ENCODE data around the gene RBKS.

RBKS gene

DNA sequence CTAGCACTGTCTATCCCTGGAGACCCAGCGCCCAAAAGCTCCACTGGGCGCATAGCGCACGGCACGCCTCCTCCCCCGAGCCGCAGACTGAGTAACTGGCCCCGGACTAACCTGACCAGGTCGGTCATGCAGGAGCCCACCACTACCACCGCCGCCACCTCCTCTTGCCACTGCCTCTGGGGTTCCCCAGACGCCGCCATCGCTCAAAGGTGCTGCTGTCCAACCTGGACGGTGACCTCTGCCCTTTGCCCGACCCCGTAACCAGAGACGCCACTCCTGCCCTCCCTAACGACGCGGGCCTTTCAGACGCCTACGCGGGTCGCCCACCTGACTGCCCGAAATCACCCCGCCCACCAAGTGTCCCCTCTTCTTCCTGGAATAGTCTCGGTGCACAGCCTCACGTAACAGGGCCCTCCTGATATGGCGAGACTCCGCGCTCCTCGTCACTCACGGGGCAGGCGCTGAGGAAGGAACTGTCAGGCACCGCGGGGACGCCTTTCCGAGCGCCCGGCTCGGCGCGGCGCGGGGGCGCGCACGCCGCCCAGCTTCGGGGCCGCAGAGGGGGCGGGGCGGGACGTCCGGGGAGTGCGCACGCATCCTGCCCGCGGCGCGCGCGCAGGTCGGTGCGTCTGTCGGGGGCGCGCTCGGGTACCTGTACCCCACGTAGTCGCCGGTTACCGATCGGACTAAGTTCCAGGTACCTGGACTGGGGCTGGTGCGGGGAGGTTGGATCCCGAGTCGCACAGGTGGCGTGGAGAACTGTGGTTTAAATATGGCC lies at the start of gene RBKS, which contains the start of gene BABAM2:
TSS of gene RBKS (minus strand) at position 242 of the 778 bp plus-strand sequence. CDS start at position 200, 42 bp downstream.
TSS of gene BABAM2 (plus strand) at position 584 of the 778 bp plus-strand sequence. CDS start 3,828 bp downstream, outside the sequence.
- ChIA-PET CTCF (interaction anchor here (0.8 kb wide), 1 partner anchor 506 kb away, joined by 3 read pairs; no protein-coding TSS in a partner anchor), POLR2A (interaction anchor here (0.6 to 2.0 kb wide), 4 partner anchors 8 to 92 kb away, joined by 3 to 5 read pairs (median 4); no protein-coding TSS in a partner anchor)
- Histone ChIP-seq H3K4me3 (ENCODE audit: low read depth, low read length) (peak within 1 kb of the TSS; percentile 92), H3K36me3 (ENCODE audit: control insufficient read depth in 2 of 2, insufficient read depth in 1 of 2, low read length in 2 of 2) (peaks cover 0 to 10% of the 10 kb centered on the region in 2 experiments; a peak in 1 of 3 replicates), H3K9me3 (ENCODE audit: control insufficient read depth, insufficient read depth, low read depth, low read length) (no peaks in the 10 kb centered on the region), H3K27ac (ENCODE audit: extremely low read depth, low read depth, low read length) (peak within 1 kb of the TSS; percentile 84), H3K4me1 (ENCODE audit: control insufficient read depth, insufficient read depth, low read length) (peaks cover 8% of the 10 kb centered on the region; the same call in 1 of the 2 replicates)
- TF ChIP-seq RBAK (tag by site-specific recombination; IDR thresholded peaks at IDR 0.05) (no peak), YY2 (tag by site-specific recombination; IDR thresholded peaks at IDR 0.05) (no peak), ZNF777 (tag by site-specific recombination; IDR thresholded peaks at IDR 0.05; ENCODE audit: borderline replicate concordance) (peak; percentile 81; the same call in 1 of the 2 replicates), ZNF596 (tag by site-specific recombination; IDR thresholded peaks at IDR 0.05) (no peak), ZNF600 (tag by site-specific recombination; IDR thresholded peaks at IDR 0.05) (0 out of 2 replicates have a peak, but pooled peaks have one; percentile 69), ZNF302 (tag by site-specific recombination; IDR thresholded peaks at IDR 0.05; ENCODE audit: low read depth) (no peak), ZNF792 (tag by site-specific recombination; IDR thresholded peaks at IDR 0.05) (no peak), ZNF155 (tag by site-specific recombination; IDR thresholded peaks at IDR 0.05) (no peak), CTCF (tag by site-specific recombination; IDR thresholded peaks at IDR 0.05) (no peak; the same call in 1 of the 2 replicates), ZNF292 (tag by site-specific recombination; IDR thresholded peaks at IDR 0.05; ENCODE audit: borderline replicate concordance, low read depth) (no peak), ZBTB44 (tag by site-specific recombination; IDR thresholded peaks at IDR 0.05) (no peak), ZFP3 (tag by site-specific recombination; IDR thresholded peaks at IDR 0.05; ENCODE audit: low read depth) (no peak), HOXD13 (CRISPR knock-in tag; IDR thresholded peaks at IDR 0.05; ENCODE audit: borderline replicate concordance) (no peak), ZSCAN23 (tag by site-specific recombination; IDR thresholded peaks at IDR 0.05) (no peak), ZNF843 (tag by site-specific recombination; IDR thresholded peaks at IDR 0.05) (no peak), ZNF138 (tag by site-specific recombination; IDR thresholded peaks at IDR 0.05; ENCODE audit: borderline replicate concordance) (no peak; the same call in 1 of the 2 replicates), BCL11A (tag by site-specific recombination; IDR thresholded peaks at IDR 0.05; ENCODE audit: low read depth) (peak; percentile 100), KLF7 (tag by site-specific recombination; IDR thresholded peaks at IDR 0.05; ENCODE audit: borderline replicate concordance) (no peak), ZNF24 (tag by site-specific recombination; IDR thresholded peaks at IDR 0.05) (peak; percentile 42; the same call in 1 of the 2 replicates), SP3 (tag by site-specific recombination; IDR thresholded peaks at IDR 0.05) (peak; percentile 55), ZNF394 (tag by site-specific recombination; IDR thresholded peaks at IDR 0.05; ENCODE audit: borderline replicate concordance) (no peak), ZNF629 (tag by site-specific recombination; IDR thresholded peaks at IDR 0.05) (no peak; the same call in 1 of the 2 replicates), KLF17 (tag by site-specific recombination; IDR thresholded peaks at IDR 0.05) (peak; percentile 53), BCL11B (tag by site-specific recombination; IDR thresholded peaks at IDR 0.05; ENCODE audit: low read depth) (peak; percentile 100), GLIS1 (tag by site-specific recombination; IDR thresholded peaks at IDR 0.05) (peak; percentile 40), GFI1B (tag by site-specific recombination; IDR thresholded peaks at IDR 0.05) (no peak), ZFP37 (tag by site-specific recombination; IDR thresholded peaks at IDR 0.05) (peak; percentile 78), ZNF404 (tag by site-specific recombination; IDR thresholded peaks at IDR 0.05) (no peak), ZNF391 (tag by site-specific recombination; IDR thresholded peaks at IDR 0.05; ENCODE audit: borderline replicate concordance, low read depth) (peak; percentile 86), ZNF16 (tag by site-specific recombination; IDR thresholded peaks at IDR 0.05; ENCODE audit: low read depth) (no peak), ZNF214 (tag by site-specific recombination; IDR thresholded peaks at IDR 0.05; ENCODE audit: borderline replicate concordance) (no peak), ZNF473 (tag by site-specific recombination; IDR thresholded peaks at IDR 0.05) (no peak)
- TF ChIP-seq, protein P1, sequence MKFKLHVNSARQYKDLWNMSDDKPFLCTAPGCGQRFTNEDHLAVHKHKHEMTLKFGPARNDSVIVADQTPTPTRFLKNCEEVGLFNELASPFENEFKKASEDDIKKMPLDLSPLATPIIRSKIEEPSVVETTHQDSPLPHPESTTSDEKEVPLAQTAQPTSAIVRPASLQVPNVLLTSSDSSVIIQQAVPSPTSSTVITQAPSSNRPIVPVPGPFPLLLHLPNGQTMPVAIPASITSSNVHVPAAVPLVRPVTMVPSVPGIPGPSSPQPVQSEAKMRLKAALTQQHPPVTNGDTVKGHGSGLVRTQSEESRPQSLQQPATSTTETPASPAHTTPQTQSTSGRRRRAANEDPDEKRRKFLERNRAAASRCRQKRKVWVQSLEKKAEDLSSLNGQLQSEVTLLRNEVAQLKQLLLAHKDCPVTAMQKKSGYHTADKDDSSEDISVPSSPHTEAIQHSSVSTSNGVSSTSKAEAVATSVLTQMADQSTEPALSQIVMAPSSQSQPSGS (tag by site-specific recombination; IDR thresholded peaks at IDR 0.05; ENCODE audit: low read depth): no peak

Measured in HEK293 (cell line).